CD4-positive, alpha-beta T cell treated with Interferon gamma for 1 hour (primary cell): ENCODE data around the gene ARV1.

Experiments used
- DNase-seq: peaks from one replicate; pipeline ENCODE4 v3.0.0-alpha.2; 2020

ARV1 gene

DNA sequence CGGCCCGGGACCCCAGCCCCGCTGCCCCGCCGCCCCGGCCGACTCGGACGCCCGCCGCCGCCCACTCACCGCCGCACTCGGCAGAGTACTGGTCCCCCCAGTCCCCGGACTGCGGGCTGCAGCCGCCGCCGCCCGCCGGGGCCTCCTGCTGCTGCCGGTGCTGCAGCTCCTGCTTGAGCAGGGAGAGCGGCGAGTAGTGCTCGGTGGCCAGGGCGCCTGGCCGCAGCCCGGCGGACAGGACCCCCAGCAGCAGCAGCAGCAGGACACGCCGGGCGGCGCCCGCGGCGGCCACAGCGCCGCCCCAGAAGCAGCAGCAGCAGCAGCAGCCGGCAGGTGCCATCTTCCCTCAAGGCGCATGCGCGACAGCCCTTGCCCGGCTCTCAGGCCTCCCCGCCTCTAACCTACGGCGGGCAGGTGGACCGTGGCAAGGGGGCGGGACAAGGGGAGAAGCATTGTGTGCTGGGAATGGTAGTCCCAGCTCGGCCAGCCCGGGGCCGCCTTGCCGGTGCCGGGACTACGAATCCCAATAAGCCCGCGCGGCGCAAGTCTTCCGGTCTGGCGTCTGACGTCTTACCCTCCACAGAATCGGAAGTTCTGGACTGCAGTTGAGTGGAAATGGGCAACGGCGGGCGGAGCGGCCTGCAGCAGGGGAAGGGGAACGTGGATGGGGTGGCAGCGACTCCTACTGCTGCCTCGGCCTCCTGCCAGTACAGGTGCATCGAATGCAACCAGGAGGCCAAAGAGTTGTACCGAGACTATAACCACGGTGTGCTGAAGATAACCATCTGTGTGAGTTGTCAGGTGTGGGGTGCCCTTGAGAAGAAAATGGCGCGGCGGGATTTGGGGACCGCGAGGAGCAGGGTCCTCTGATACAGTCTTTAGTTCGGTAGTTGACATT lies at the start of gene ARV1, which contains the start of gene TTC13:
Gene ARV1 (plus strand): TSS at position 604 of the 898 bp plus-strand sequence. CDS start 12 bp downstream, at position 616.
Gene TTC13 (minus strand): TSS at position 371 of the 898 bp plus-strand sequence. CDS start 31 bp downstream, at position 340.
- peak; percentile 99 for DNase-seq

DNA sequence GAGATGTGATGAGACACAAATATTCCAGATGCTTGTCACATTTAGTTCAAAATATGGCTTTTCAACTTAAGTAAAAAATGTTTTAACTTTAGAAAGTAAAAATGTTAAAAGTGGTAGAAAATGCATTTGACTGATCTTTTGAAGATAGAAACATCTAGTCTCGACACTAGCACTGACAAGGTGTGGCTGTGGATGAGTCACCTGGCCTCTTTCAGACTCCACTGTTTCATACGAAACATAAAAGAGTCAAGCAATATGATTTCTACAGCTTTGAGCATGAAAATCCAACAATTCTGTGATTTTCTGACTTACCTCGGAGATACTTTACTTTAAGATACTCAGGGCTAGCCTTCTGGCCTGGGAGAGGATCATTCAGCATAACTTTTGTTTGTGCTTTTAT lies 47.9 kb upstream of the ARV1 start:
- DNase-seq, result no peak

DNA sequence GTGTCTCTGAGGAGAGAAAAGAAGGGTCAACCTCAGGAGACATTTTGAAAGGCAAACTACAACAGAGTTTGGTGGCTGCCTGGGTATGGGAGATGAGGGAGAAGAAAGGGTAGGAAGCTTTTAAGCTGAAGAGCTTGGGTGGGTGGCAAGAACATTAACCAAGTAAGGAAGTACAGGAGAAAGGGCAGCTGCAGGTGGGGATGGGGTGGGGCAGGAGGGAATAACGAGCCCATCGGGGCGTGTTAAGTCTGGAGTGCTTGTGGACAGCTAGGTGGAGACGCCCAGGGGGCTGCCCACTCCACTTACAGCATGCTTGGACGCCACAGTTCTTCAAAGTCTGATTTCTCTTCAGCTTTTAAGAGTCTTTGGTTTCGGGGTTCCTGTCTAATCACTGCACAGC lies 43.0 kb upstream of the ARV1 start:
- no peak for DNase-seq

DNA sequence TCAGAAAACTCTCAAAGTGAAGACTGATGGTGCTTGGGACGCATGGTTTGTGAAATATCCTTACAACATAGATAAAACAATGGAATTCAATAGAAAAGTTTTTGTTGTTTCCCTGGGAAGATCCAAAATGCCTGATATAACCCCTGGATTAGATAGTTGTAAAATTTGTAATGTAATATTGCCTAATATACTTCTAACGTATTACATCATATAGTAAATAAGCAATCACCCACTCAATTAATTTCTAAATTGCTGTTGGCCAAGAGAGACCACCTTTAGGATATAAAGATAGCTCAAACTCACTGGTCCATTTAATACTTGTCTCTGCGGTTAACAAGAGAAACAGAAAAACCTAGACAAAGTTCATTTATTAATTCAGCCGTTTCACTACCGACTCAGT lies 42.4 kb upstream of the ARV1 start:
- DNase-seq, result no peak

DNA sequence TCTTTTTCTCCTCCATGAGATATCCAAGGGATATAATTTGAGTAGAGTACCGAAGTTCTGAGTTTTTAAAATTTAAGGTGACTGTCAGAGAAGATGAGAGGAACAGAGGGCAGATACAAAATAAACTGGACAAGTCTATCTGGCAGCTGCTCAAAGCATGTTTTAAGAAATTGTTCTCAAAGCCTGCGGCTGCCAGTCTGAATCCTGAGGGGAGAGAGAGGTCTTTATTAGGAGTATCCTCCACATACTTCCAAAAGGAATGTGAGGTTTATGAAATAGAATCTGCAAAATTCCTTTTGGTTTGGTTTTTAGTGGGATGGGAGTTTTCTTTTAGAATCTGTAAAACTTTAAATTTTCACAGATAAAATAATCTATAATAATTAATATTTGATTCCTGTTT lies 41.5 kb upstream of the ARV1 start:
- DNase-seq, result no peak

DNA sequence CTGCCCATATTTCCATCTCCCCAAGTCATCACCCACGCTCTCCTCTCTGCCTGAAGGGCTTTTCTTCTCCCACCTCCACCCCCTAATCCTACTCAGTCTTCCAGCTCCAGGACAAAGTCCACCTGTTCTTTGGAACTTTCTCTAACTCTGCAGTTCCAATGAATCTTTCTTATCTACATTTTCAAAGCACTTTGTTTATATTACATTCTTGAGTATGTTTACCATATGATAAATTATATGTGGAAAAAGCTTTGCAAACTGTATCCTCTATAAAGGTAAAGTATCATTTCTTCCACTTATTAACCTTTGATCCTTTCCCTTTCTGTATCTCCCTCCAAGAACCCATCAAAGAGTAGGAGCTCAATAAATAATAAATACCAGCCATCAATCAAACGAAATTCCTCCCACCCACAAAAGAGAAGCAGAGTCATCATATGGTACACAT lies 39.9 kb upstream of the ARV1 start:
- no peak for DNase-seq

DNA sequence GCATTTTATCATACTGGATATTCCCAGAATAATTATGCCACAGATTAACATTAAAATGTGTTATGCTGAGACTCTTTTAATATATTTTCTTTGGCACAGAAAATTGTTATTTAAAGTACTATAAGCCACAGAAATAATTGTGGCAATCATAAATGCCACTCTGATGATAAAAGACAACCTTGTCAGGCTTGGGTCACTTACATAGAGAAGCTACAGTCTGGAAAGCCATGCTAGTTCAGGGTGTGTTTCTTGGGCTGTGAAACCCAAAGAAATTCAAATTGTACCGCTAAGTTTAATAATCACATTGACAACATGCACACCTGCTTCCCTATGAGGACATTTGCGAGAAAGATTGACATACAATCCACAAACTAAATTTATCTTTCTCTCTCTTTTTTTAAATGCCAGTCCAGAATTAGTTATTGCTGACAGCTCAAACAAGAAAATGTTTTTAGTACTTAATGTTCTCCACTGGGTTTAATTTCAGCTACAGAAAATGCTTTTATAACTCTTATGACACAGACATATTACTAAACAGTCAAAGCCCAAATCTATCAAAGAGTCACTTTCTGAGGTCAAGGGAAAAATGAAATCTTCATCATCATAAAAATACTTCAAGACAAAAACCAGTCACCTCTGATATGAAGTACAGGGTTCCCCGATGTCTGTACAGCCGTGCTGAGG lies 38.9 kb upstream of the ARV1 start:
- DNase-seq, result no peak

DNA sequence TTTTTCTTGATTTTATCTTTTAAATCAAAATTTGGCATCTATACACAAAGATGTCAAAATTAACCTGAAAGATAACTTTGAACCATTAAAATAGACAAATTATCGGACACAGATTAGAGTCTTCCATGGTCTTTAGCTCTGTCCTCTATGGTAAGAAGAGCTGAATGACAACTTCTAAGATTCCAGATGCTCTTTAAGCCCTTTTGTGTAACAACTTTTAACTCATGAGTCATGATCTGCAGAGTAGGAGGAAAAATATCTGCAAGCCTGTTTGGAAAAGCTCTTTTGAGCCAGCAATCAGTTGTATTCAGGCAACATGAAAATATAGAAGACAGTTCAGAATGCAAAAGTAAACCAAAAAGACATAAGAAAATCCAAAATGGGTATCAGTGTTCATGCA lies 38.0 kb upstream of the ARV1 start:
- no peak for DNase-seq

DNA sequence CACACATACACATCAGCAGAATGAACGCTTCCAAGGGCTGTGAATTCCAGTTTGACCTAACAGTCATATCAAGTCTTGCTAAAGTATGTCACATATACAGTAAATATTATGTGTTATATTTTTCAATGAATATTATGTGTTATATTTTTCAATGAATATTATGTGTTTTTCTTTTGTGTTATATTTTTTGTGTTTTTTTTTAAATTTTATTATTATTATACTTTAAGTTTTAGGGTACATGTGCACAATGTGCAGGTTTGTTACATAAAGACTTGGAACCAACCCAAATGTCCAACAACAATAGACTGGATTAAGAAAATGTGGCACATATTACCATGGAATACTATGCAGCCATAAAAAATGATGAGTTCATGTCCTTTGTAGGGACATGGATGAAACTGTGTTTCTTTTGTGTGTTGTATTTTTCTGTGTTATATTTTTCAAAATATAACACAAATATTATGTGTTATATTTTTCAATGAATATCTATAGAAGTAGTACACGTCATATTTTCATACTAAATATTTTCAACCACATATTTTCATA lies 35.8 kb upstream of the ARV1 start:
- DNase-seq, result no peak

DNA sequence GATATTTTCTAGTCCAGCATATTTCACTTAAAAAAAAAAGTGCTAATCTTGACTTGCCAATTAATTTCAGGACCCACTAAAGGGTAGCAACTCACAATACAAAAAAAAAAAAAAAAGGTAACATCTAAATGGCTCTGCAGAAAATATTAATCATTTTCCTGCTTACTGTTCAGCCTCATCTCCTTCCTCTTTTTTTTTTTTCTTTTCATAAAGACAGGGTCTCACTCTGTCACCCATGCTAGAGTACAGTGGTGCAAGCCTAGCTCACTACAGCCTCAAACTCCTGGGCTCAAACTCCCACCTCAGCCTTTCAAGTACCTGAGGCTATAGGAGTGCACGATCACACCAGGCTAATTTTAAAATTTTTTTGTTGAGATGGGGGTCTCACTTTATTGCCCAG lies 30.6 kb upstream of the ARV1 start:
- no peak for DNase-seq

DNA sequence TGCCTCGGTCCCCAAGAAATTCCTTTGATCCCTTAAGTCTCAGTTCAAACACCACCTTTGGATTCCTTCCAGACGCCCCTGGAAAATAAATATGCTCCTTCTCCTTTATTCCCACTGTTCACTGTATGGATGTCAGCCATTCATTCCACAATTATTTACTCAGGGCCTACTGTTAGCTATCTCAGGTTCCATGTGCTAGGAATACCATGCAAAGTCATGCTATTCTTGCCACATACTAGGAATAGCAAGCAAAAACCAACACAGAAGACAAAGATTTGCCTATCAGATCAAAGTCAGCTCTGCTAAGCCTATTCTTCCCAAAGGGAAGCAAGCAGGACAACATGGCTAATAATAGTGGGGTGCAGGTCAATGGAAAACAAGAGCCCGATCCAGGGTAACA lies 30.0 kb upstream of the ARV1 start:
- no peak for DNase-seq

DNA sequence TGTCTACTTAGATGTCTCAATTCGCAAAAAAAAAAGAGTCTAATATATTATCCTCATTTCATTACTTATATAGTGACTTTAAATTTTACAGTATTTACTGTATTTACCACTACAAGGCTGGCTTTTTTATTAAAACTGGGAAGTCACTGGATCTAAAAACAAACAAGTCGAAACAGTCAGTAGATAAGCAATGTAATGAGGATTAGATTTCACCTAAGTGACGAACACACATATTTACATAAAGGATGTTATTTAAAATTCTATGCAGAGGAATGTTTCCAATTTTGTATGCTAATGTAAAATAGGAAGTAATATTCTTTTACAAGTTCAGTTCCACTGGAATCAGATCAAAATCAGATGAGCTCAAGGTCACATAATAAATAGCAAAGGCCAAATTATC lies 28.5 kb upstream of the ARV1 start:
- no peak for DNase-seq

DNA sequence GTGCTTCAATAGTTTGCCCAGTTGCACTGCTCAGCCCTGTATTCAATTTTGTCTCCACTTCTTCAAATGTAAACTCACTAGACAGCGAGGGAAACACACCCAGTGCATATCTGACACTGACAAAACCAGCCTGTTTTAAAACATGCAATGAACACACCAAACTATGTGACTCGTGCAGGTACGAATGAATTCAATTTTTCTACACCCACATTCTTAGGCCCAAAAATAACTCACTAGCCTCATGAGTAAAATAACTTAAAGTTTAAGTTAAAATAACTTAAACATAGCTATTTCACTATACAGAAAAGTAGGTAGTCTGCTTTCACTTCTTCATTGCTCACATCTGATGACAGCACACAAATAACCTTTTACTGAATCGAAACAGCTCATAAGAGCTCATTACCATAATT lies 21.3 kb upstream of the ARV1 start:
- no peak for DNase-seq

DNA sequence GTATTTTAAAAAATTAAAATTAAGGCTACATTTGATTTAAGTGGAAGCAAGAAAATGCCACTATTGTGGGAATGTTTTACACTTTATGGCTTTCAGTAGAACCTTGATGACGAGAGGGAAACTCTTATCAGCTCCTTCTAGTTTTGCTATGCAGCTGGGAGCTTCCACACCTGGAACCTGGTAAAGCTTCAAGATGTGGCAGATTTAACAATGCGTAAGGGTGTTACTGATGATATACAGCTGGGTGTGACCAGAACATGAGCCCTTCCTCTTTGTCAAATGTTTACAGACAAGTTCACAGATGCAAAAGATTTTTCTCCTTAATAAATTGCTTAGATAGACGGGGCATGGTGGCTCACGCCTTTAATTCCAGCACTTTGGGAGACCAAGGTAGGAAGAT lies 20.5 kb upstream of the ARV1 start:
- DNase-seq, result no peak

DNA sequence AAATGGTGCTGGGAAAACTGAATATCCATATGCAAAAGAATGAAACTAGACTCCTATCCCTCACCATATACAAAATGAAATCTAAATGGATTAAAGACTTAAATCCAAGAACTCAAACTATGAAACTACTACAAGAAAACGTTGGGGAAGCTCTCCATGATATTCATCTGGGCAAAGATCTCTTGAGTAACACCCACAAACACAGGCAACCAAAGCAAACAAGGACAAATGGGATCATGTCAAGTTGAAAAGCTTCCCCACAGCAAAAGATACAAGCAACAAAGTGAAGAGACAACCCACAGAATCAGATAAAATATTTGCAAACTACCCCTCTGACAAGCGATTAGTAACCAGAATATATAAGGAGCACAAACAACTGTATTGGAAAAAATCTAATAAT lies 14.0 kb upstream of the ARV1 start:
- DNase-seq, result no peak

DNA sequence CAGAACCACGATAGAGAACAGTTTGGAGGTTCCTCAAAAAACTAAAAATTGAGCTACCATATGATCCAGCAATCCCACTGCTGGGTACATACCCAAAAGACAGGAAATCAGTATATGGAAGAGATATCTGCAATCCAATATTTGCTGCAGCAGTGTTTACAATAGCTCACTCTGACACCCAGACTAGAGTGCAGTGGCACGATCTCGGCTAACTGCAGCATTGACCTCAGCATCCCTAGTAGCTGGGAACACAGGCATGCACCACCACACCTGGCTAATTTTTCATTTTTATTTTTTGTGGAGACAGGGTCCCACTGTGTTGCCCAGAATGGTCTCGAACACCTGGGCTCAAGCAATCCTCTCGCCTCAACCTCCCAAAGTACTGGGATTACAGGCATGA lies 13.4 kb upstream of the ARV1 start:
- no peak for DNase-seq

DNA sequence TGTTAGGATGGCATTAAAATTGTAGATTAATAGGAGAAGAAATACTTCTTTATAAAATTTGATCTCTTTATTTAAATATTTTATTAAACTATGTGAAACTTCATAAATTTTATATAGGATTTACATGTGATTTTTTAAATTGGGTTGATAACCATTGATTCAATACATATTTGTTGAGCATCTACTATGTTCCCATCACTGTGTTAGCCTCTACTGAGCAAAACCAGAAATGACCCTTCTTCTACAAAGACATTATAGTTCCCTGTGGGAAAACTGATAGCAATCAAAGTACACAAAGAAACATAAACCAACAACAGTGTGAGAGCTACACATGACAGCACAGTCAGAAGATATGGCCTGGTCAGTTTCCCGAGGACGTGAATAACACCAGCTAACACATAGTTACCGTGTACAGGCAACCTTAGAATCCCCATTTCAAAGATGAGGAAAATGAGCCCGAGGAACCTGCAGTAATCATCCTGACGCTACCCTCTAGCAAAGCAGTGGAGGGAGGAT lies 12.5 kb upstream of the ARV1 start:
- DNase-seq, result no peak

DNA sequence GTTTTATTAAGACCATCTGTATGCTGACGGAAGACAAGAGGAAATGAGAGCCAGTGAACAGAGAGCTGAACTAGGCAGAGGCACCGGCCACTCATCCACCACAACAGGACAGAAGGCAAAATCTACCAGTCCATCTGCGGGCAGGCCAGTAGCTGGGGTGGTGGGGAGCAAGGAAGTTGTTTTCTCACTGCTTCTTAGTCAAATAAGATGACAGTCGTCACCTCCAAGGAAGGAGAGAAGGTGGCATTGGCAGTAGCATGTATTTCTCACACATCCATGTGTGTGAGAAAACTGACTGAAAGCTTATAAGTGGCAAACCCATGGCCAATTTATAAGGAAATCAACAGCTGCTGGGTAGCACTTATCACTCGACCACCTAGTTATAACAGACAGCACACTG lies 8.5 kb upstream of the ARV1 start:
- DNase-seq, result no peak

DNA sequence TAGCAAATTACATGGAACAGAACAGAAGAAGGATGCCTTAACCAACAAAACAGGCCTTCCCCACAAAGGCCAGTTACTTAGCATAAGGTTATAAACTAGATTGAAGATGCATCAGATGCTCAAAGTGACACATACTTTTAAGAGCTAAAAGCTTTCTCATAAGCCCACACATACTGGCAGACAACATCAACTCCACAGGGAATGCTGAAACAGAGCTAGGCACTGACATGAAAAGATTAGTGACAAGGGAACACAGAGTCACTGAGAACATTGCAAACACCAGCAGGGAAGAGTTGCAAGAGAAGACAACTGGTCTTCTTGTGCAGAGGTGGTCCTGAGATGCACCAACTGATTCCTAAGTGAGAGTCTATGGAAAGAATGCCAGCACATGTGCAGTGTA lies 7.1 kb upstream of the ARV1 start:
- no peak for DNase-seq

DNA sequence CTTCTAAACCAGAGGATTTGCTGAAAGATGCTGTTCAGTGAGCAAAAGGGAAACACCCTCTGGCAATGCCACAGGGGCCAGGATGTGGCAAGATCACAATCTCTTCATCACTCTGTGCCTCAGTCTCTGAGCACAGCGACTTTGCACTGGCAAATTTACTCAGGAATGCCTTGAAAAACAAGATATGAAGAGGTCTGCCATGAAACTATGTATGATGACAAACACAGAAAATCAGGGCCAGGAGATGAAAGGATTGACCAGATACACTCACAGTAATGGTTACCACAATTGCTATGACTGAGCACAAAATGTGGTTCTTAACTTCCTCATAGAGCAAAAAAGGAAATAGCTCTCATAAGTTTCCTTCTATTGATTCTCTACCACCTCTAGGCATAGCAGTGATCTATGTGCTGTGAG lies 6.0 kb upstream of the ARV1 start:
- DNase-seq, result peak; percentile 29

DNA sequence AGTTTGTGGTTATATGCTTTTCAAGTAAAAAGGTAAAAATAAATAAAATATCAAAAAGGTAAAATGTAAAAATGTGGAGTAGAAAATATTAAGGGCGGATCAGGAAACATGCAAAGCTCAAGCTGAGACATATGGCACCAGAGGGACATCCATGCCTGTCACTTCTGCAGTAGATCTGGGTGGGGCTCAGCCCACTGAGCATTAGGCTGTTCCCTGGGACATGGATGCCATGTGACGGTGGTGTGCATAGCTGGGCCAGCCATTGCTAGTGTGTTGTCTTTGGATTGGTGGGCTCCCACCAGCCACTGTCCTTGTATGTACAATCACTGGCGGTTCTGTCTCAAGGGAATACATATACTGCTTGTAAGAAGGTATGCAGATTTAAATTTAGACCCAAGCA lies 3.3 kb upstream of the ARV1 start:
- no peak for DNase-seq

DNA sequence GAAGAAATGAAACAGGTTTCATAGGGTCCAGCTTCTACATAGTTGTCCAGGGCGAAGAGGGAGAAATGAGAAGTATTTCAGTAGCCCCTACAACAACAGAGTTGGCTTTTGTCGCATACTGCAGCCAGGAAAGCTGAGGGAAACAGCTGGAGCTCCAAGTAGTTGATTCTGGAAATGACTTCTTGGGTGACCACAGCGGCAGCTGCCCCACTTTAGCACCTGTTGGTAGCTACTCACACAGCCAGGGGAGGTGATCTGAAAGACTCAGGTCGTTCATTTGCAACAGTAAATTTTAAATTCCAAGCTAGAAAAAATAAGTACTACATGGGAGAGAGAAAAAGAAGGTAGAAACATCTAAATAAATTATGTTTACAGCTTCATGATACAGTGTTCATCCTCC lies 2.5 kb upstream of the ARV1 start:
- no peak for DNase-seq

DNA sequence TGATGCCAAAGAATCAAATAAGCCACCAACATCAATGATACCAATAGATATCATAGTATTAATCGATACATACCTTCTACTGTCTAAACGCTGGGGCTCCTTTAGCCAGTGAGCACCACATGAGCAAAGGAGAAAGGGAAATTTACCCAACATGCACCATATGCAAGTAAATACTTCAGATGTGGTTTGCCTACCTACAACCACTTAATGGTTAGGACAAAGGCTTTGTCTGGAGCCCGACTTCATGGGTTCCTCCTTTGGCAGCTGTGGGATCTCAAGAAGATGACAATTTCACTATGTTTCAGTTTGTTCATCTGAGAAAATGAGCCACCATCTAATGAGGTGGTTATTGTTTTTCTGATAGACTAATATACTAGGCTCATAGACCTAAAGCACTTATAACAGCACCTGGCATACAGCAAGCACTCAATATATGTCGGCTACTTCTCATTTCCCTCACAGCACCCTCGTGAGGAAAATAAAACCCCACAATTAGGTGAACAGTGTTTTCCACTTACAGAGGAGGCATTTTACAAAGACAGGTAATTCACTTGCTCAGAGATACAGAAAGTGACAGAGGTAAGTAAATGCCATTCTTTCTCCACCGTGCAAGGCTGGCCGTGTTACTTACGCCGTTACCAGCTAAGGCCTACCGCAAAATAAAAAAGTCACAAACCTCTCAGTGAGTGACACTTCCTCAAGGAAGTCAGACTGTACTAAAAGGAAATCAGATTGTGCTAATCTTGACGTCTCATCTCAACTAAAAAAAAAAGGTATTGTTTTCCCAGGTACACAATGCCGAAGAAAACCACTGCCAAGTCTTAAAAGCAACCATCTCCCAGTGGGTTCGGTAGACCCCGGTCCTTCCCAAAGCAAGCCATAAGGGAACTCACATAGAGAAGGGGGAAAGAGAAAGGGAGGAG lies 1.8 kb upstream of the ARV1 start:
- DNase-seq, result peak; percentile 35
